GM04504 (cell line): Measurements from ENCODE around the gene RADX.

ENCODE experiments used
- DNase-seq: peaks from one replicate; pipeline ENCODE4 v3.0.0-alpha.2; 2012; ENCODE audit warnings: low read depth

The RADX gene

GRCh38 chrX:106692425-106693065 lies 80.8 kb downstream of the RADX start:
- no peak for DNase-seq

GRCh38 chrX:106696502-106696901 lies 84.7 kb downstream of the RADX start:
- DNase-seq: no peak

GRCh38 chrX:106698693-106699092 lies 86.9 kb downstream of the RADX start:
- no peak for DNase-seq

- no peak for DNase-seq
Measured at GRCh38 chrX:106702636-106703035, 90.9 kb downstream of the RADX start.

- no peak for DNase-seq
Measured at GRCh38 chrX:106706466-106706865, 94.7 kb downstream of the RADX start.

- DNase-seq: peak; percentile 74
Measured at GRCh38 chrX:106707771-106708454, 96.1 kb downstream of the RADX start.

GRCh38 chrX:106710771-106711170 lies 99.0 kb downstream of the RADX start:
- DNase-seq: no peak

GRCh38 chrX:106711375-106711774 lies 99.6 kb downstream of the RADX start:
- DNase-seq: no peak

GRCh38 chrX:106716004-106716403 lies 104.2 kb downstream of the RADX start:
- DNase-seq: no peak

GRCh38 chrX:106716463-106716862 lies 104.7 kb downstream of the RADX start:
- no peak for DNase-seq

- no peak for DNase-seq
Measured at GRCh38 chrX:106718709-106719108, 106.9 kb downstream of the RADX start.

- DNase-seq: no peak
Measured at GRCh38 chrX:106725931-106726330, 114.2 kb downstream of the RADX start.

GRCh38 chrX:106726485-106727437 lies 115.0 kb downstream of the RADX start, which contains the start of gene RNF128:
Gene RNF128 (plus strand): TSS chrX:106726701. CDS start chrX:106726914, 213 bp downstream.
- DNase-seq: no peak

GRCh38 chrX:106728337-106728736 lies 116.6 kb downstream of the RADX start:
- no peak for DNase-seq
